Measurements from ENCODE around the gene RNFT2.

RNFT2 gene

GRCh38 chr12:116855744-116856470 is 117.8 kb downstream of the RNFT2 start:
- no peak for DNase-seq
- intact Hi-C loops (cut with DNase I) = no loop called here

DNA sequence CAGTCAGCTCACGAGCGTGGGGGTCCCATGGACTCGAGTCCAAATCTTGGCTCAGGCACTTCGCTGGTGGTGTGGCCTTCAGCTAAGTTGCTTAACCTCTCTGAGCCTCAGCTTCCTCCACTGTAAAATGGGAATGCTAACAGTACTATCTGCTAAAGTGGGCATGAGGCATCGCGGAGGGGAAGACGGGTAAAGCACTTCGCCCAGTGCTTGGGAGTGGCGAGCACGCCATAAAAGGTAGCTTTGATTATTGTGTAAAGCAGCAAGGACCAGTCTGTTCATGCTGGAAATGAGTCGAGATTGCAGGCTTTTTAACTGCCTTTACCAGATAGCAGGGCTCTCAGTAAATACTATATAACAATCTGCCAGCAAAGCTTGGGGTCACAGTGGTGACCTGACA is 118.6 kb downstream of the RNFT2 start:
- intact Hi-C loops (cut with DNase I) = no loop called here
- DNase-seq = no peak

DNA sequence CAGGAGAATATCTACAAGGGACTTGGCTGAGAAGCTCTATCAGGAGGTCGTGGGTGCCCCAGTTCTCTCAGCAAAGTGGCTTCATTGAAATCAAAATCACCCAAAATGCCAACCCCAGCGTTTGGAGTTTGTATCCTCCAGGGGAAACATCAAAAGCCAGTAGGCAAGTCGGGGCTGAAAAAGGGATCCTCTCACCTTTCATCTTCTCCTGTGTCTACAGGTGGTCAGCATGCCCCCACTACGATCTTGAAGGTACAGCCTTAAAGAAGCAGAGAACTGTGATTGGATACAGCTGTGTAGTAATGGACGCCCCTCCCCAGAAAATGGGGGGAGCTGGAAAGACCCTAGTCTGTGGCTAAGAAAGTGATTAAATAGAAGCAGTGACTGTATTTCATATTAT is 121.0 kb downstream of the RNFT2 start:
- DNase-seq = no peak
- intact Hi-C loops (cut with DNase I) = no loop called here

- DNase-seq = no peak
- intact Hi-C loops (cut with DNase I) = no loop called here
Measured at GRCh38 chr12:116860263-116860662, 122.1 kb downstream of the RNFT2 start.

DNA sequence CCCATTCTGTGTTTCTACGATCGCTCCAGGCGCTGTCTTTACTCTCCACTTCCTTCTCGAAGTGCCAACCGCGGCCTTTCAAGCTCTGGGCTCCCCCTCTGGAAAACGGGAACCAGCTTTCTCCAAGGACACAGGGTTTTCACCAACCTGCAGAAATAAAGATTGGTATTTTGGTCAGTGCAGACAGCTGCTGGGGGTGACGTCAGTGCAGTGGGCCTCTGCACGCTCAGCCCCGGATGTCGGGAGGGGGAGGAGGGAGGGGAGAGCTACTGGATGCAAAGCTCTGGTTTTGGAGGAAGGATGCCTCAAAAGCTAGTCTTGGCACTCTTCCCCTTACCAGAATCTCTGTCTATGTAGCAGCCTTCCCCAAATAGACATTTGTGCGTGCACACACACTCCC is 123.2 kb downstream of the RNFT2 start:
- intact Hi-C loops (cut with DNase I) = no loop called here
- peak; percentile 15 to 79 (median 56) for DNase-seq

DNA sequence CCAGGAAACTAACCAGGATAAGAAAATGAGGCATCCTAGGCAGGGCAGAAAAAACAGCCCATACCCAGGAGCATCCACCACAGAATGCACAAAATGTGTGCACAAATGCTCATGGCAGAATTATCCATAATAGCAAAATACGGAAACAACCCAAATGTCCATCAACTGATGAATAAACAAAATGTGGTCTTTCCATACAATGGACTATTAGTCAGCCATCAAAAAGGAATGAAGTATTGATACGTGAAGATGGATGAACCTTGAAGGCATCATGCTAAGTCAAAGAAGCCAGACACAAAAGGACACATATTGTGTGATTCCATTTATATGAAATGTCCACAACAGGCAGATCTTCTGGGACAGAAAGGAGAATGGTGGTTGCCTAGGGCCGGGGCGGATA is 124.1 kb downstream of the RNFT2 start:
- intact Hi-C loops (cut with DNase I) = no loop called here
- DNase-seq = no peak

DNA sequence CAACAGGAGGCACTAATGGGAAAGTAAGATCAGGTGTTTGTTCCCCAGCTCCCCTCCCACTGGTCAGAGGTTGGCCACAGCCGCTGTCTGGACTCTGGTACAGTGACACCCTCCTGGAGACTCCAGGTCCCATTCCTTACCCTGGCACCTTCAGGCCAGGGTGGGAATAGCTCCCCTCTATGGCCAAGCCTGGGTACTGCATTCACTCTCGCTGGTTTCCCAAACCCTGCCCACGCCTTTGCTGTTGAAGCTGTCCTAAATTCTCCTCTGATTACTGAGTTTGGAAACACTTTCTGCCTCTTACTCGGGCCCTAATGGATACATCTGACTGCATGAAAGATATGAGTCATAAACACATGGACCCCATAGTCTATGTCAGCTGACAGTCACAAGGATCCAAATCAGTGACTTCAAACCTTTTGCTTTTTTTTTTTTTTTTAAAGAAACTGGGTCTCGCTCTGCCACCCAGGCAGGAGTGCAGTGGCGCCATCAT is 125.2 kb downstream of the RNFT2 start:
- intact Hi-C loops (cut with DNase I) = no loop called here
- no peak for DNase-seq

GRCh38 chr12:116864371-116865160 is 126.5 kb downstream of the RNFT2 start:
- intact Hi-C loops (cut with DNase I) = no loop called here
- no peak for DNase-seq

DNA sequence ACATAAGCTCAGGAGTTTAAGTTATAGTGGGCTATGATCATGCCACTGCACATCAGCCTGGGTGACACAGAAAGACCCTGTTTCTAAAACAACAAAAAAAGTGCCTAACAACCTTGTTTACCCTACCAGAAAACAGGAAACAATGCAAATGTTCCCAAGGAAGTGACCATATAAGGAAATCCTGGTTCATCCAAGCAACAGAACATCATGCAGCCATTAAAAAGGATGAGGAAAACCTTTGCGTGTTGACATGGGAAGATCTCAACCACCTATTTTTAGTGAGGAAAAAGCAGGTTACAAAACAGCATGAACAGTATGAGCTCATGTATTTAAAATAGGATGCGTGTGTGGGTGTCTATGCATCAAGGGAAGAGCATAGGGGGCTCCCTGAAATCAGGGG is 129.4 kb downstream of the RNFT2 start:
- no peak for DNase-seq
- intact Hi-C loops (cut with DNase I) = no loop called here

- no peak for DNase-seq
- intact Hi-C loops (cut with DNase I) = no loop called here
Measured at GRCh38 chr12:116870306-116870705, 132.2 kb downstream of the RNFT2 start.

GRCh38 chr12:116874324-116874995 is 136.3 kb downstream of the RNFT2 start:
- intact Hi-C loops (cut with DNase I) = no loop called here
- no peak for DNase-seq

DNA sequence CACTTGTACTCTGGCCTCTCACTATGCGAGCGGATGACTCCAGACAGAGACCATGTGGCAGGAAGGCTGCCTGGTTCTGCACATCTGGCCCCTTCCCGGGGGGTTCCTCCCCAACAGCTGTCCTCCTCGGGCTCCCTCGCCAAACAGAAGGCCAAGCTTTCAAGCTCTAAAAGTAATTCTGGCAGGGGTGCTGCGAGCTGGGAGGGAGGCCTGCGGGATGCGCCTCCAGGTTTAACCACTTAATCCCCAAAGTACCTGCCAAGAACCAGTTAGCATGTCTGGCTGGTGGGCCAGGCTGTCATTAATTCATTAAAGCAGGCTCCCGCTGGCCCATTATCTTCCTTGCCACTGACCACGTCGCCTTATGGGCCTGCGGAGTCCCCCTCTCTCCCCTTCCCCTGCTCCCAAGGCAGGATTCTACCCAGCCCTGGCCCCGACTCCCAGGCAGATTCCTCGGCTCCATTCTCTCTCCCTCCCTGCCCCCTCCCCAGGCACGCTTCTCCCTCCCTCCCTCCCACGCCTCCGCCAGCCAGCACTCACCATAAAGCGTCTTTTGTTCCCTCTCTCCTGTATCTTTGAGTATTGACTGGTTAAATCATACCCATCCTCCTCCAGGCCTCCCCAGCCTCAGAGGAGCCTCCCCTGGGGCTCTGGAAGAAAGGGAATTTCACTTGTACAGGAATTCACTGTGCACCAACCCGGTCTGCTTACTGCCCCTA is 138.2 kb downstream of the RNFT2 start:
- intact Hi-C loops (cut with DNase I) = no loop called here
- DNase-seq = no peak

GRCh38 chr12:116878567-116879508 is 140.7 kb downstream of the RNFT2 start:
- peak in 1 of 42 donors; percentile 23 for DNase-seq
- intact Hi-C loops (cut with DNase I) = no loop called here

GRCh38 chr12:116879509-116880212 is 141.5 kb downstream of the RNFT2 start:
- peak in 7 of 42 donors; percentile 20 to 69 (median 43) for DNase-seq
- intact Hi-C loops (cut with DNase I) = no loop called here

GRCh38 chr12:116880213-116880816 is 142.2 kb downstream of the RNFT2 start:
- no peak for DNase-seq
- intact Hi-C loops (cut with DNase I) = no loop called here

DNA sequence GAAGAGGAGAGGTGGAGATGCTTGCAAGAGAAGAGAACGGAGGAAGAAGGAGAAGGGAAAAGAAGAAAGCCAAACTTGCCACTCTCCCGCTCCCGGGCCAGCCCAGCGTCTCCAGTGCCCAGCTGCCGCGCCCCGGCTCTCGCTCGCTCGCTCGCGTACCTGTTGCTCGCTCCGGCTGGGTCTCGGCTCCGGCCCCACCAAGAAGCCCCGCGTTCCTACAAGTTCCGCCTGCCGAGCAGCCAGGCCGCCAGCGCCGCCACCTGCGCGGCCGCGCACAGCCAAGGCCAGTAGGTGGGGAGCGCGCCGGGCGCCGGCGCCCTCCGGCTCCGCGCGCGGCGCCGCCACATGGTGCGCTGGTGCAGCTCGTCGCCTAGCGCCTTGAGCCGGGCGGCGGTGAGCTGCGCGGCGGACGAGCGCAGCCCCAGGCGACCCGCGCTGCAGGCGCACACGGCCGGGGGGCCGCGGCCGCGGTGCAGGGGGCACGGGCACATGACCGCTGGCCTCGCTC is 142.8 kb downstream of the RNFT2 start:
- DNase-seq = peak in 13 of 42 donors; percentile 21 to 61 (median 45)
- intact Hi-C loops (cut with DNase I) = no loop called here

- intact Hi-C loops (cut with DNase I) = no loop called here
- DNase-seq = no peak
Measured at GRCh38 chr12:116881325-116881876, 143.3 kb downstream of the RNFT2 start, which contains the start of gene HRK. Gene HRK (minus strand): TSS chr12:116881441. CDS start chr12:116881307, 134 bp downstream.
